LNCaP clone FGC (cell line): ENCODE measurements around the gene CNNM3.
"Not testable (repeated sequence)": the region's sequence is repeated elsewhere in the genome, so short reads cannot be mapped to it uniquely, and the experiment has no call there.

ENCODE experiments used
- DNase-seq: peaks from one replicate; pipeline ENCODE4 v3.0.0-alpha.2; 2011; ENCODE audit warnings: low read depth
- H3K4me3 ChIP-seq: 2 replicates; pipeline ENCODE4 v1.5.1; 2011; ENCODE audit warnings: mild to moderate bottlenecking, low read depth, low read length, control low read depth
- CTCF ChIP-seq: IDR thresholded peaks from 2 replicates; pipeline ENCODE4 v1.5.1; 2012; ENCODE audit warnings: mild to moderate bottlenecking; ENCODE audit not compliant: control insufficient read depth, insufficient read depth; ENCODE audit errors: extremely low read depth

The CNNM3 gene

GRCh38 chr2:96789245-96789617 lies 26.8 kb upstream of the CNNM3 start:
- no peak overlapping the region for H3K4me3 ChIP-seq
- no peak for DNase-seq
- no peak for TF ChIP-seq CTCF

GRCh38 chr2:96792772-96793749 lies 23.0 kb upstream of the CNNM3 start:
- DNase-seq = no peak
- no peak overlapping the region for H3K4me3 ChIP-seq
- TF ChIP-seq CTCF = no peak

- DNase-seq = no peak
- no peak for TF ChIP-seq CTCF
- no peak overlapping the region for H3K4me3 ChIP-seq
Measured at GRCh38 chr2:96795076-96795475, 21.0 kb upstream of the CNNM3 start.

GRCh38 chr2:96796497-96796896 lies 19.6 kb upstream of the CNNM3 start:
- not testable (repeated sequence) for DNase-seq

GRCh38 chr2:96797066-96797625 lies 18.9 kb upstream of the CNNM3 start:
- TF ChIP-seq CTCF = no peak
- H3K4me3 ChIP-seq = no peak overlapping the region
- no peak for DNase-seq

More at GRCh38 chr2:96796497-96796896, 19.6 kb upstream of the CNNM3 start:
- H3K4me3 ChIP-seq = not testable (repeated sequence)

GRCh38 chr2:96798733-96799622 lies 17.1 kb upstream of the CNNM3 start:
- TF ChIP-seq CTCF = no peak
- DNase-seq = no peak
- H3K4me3 ChIP-seq = no peak overlapping the region

- DNase-seq = no peak
- no peak for TF ChIP-seq CTCF
- no peak overlapping the region for H3K4me3 ChIP-seq
Measured at GRCh38 chr2:96799623-96799935, 16.5 kb upstream of the CNNM3 start.
